ENCODE data around the gene RNF152. TPM values are rescaled to one million over a fixed set of nuclear protein-coding genes. Genes with fewer than 3 reads are reported as not detected.
"Not testable (repeated sequence)": the region's sequence is repeated elsewhere in the genome, so short reads cannot be mapped to it uniquely, and the experiment has no call there.

RNF152 gene
- total RNA-seq, 4 donors from 2014 or later: 4.2 to 20.5 (median 14.0) TPM

DNA sequence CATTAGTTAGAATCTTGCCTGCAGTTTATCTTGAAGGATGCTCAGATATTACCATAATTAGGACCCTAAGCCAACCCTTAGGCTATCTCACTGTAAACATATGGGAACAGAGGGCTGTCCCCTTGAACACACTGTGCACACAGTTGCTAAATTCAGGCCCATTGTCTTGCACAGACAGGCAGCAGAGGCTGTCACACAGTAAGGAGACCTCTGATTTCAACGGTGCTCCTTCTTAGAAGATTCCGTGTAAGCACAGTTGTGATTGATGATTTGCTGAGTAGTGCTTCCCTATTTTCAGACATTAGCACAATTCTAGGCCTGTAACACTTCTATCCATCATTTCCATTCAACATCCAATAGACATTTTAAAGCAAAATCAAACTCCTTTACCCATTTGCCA is 108.0 kb downstream of the RNF152 start:
- DNase-seq (ENCODE audit: low spot score) (no peak), ATAC-seq (ENCODE audit: low FRiP score) (no peak)
- TF ChIP-seq, protein P1, sequence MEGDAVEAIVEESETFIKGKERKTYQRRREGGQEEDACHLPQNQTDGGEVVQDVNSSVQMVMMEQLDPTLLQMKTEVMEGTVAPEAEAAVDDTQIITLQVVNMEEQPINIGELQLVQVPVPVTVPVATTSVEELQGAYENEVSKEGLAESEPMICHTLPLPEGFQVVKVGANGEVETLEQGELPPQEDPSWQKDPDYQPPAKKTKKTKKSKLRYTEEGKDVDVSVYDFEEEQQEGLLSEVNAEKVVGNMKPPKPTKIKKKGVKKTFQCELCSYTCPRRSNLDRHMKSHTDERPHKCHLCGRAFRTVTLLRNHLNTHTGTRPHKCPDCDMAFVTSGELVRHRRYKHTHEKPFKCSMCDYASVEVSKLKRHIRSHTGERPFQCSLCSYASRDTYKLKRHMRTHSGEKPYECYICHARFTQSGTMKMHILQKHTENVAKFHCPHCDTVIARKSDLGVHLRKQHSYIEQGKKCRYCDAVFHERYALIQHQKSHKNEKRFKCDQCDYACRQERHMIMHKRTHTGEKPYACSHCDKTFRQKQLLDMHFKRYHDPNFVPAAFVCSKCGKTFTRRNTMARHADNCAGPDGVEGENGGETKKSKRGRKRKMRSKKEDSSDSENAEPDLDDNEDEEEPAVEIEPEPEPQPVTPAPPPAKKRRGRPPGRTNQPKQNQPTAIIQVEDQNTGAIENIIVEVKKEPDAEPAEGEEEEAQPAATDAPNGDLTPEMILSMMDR (IDR thresholded peaks at IDR 0.05): no peak

DNA sequence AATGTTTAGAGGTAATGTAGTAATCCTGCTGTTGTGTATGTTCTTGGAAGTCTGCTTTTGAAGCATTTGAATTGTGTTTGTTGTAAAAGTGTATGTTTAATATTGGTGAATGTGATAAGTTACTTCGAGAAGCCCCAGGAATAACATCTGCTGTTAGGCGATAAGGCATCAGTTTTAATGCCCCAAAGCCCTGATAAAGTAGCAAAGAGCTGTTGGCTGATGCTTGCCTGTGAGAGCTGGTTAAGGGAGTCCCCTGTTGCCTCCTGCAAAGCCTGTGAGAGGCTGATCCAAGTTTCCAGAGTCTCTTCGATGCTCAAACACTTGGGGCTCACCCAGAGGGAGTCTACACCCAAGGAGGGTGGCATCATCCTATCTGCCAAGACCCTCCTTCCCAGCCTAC is 110.3 kb downstream of the RNF152 start:
- DNase-seq (ENCODE audit: low spot score) (no peak), ATAC-seq (ENCODE audit: low FRiP score) (no peak)
- TF ChIP-seq, protein P1 (IDR thresholded peaks at IDR 0.05): no peak

DNA sequence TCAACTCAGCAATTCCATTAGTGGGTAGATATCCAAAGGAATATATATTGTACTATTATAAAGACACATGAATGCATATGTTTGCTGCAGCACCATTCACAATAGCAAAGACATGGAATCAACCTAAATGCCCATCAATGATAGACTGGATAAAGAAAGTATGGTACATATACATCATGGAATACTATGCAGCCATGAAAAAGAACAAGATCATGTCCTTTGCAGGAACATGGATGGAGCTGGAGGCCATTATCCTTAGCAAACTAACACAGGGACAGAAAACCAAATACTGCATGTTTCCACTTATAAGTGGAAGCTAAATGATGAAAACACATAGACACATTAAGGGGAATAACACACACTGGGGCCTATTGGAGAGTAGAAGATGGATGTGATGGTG is 116.6 kb downstream of the RNF152 start:
- not testable (repeated sequence) for ATAC-seq (ENCODE audit: low FRiP score); DNase-seq (ENCODE audit: low spot score)

DNA sequence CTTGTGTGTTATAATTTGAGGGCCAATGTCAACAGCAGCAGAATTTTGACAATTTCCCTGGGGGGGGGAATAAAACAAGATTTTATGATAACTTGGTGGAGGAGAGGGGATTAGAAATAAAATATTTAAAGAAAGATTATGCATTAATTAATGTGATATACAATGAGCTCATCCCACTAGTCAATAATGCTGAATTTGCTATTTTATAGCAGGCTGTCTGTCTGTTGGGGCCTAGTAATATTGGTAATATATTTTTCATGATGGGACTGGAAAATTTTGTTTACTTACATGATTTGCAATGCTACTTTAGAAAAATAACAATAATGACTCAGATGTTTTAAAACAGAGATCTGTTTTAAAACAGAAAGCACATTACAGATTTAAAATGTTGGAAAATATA is 118.0 kb downstream of the RNF152 start:
- DNase-seq (ENCODE audit: low spot score): no peak
- ATAC-seq (ENCODE audit: low FRiP score): no peak
- TF ChIP-seq, protein P1 (IDR thresholded peaks at IDR 0.05): no peak

DNA sequence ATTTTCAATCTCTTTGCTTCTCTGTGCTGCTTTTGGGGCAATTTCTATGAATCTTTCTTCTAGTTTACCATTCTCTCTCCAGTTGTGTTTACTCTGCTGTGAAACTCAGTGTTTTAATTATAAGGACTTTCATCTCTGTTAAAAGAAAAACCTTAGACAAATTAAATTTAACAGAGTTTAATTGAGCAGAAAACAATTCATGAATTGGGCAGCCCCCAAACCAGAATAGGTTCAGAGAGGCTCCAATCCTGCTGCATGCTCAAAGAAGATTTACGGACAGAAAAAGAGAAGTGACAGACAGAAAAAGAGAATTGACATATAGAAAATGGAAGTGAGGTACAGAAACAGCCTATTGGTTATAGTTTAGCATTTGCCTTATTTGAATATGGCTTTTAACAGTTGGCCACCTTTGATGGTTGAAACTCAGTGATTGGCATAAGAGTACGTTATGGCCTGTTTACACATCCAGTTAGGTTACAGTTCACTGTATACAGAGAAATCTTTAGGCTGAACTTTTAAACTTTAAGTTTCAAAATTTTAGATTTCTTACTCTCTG is 120.4 kb downstream of the RNF152 start:
- DNase-seq (ENCODE audit: low spot score) (no peak), ATAC-seq (ENCODE audit: low FRiP score) (no peak)
- TF ChIP-seq, protein P1 (IDR thresholded peaks at IDR 0.05): no peak

DNA sequence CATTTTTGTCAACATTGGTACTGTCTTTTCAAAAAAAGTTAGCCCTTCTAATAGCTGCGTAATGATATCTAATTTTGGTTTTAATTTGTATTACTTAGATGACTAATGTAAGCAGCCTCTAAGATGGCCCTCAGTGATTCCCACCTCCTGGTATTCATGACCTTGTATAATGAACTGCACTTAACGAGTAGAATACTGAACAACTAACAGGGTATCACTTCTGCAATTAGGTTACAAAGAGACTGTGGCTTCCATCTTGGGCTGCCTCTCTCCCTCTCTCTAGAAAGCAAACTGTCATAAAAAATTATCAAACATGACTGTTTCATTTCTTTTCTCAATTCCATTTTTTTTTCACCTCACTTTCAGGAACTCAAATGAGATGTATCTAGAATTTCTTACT is 120.9 kb downstream of the RNF152 start:
- TF ChIP-seq, protein P1 (IDR thresholded peaks at IDR 0.05): no peak
- DNase-seq (ENCODE audit: low spot score): no peak

DNA sequence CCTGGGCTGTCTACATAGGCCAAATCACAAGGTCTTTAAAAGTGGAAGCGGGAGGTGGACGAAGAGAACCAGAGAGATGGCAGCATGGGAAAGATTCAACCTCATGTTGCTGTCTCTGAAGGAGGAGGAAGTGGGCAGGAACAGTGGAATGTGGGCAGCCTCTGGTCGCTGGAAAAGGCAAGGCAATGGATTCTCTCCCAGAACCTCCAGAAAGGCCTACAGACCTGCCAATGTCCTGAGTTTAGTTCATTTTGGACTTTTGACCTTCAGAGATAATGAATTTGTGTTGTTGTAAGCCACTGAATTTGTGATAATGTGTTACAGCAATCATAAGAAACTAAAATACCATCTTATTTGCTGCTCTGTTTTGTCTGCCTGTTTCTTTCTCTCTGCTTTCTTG is 122.5 kb downstream of the RNF152 start:
- TF ChIP-seq, protein P1 (IDR thresholded peaks at IDR 0.05): no peak
- DNase-seq (ENCODE audit: low spot score) (no peak), ATAC-seq (ENCODE audit: low FRiP score) (no peak)

More for the DNA sequence above, 120.9 kb downstream of the RNF152 start:
- ATAC-seq (ENCODE audit: low FRiP score): no peak

Measured in omental fat pad (tissue), 4 donors.